ENCODE data around the gene KIF18A. TPM values are rescaled to one million over a fixed set of nuclear protein-coding genes. Genes with fewer than 3 reads are reported as not detected.
"Not testable (repeated sequence)": the region's sequence is repeated elsewhere in the genome, so short reads cannot be mapped to it uniquely, and the experiment has no call there.

KIF18A gene
- total and polyA plus RNA-seq, 8 donors, result 4.2 to 14.1 (median 7.2) TPM

DNA sequence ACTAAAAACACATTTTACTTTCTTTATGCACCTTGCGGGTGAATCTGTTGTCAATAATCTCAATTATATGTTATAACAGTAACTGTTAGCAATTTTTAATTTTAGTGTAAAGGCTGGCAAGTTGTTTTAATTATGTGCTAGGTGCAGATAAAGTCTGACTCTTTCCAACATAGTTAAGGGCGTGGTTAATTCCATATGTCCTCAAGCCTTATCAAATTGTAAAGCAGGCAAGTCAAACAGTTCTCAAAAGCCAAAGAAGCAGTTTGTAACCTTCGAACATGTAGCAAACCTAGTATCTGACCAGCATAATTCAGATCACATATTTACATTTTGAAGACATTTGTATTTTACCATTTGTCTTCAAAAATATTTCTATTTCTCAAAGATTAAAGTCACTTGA lies 29.4 kb upstream of the KIF18A start:
- H3K4me3 ChIP-seq, result no peak overlapping the region
- DNase-seq, result no peak
- no peaks in the 10 kb centered on the region for H3K4me1 ChIP-seq
- H3K36me3 ChIP-seq, result peaks cover 0 to 29% of the 10 kb centered on the region in 2 donors
- H3K27ac ChIP-seq, result no peak overlapping the region
- no peaks in the 10 kb centered on the region for H3K27me3 ChIP-seq
- intact Hi-C loops (cut with DNase I), result no loop called here
- ATAC-seq, result no peak
- TF ChIP-seq CTCF (IDR thresholded peaks at IDR 0.05), result no peak
- H3K9me3 ChIP-seq, result peaks cover 0 to 40% of the 10 kb centered on the region in 2 donors

- ATAC-seq; H3K4me3 ChIP-seq; H3K27ac ChIP-seq; DNase-seq; H3K27me3 ChIP-seq; intact Hi-C loops (cut with DNase I); H3K4me1 ChIP-seq: not testable (repeated sequence)
- Histone ChIP-seq H3K9me3 (peaks cover 0 to 38% of the 10 kb centered on the region in 2 donors), H3K36me3 (peaks cover 0 to 29% of the 10 kb centered on the region in 2 donors)
Observed at GRCh38 chr11:28136157-28136556, 28.2 kb upstream of the KIF18A start.

DNA sequence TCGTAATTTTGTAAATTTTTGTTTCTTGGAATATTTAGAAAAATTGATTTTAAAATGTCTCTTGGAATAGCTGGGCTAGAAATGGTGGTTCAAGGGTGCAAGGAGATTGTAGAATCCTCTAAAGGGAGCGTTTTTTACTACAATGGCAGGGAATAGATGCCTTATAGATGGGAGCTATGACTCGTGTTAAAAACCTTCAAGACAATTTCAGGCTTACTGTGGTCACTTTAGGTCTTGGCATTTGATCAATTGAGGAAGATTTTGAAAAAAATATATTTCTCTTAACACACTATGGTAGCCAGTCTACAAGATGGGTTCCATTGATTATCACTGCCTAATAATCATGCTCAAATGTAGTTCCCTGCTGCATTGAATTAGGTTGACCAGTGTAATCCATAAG lies 25.2 kb upstream of the KIF18A start:
- peaks cover 0 to 22% of the 10 kb centered on the region in 2 donors for H3K36me3 ChIP-seq
- H3K27ac ChIP-seq, result no peak overlapping the region
- H3K4me1 ChIP-seq, result no peaks in the 10 kb centered on the region
- intact Hi-C loops (cut with DNase I), result no loop called here
- H3K9me3 ChIP-seq, result peaks cover 0 to 12% of the 10 kb centered on the region in 2 donors
- ATAC-seq, result no peak
- no peak for DNase-seq
- no peaks in the 10 kb centered on the region for H3K27me3 ChIP-seq
- TF ChIP-seq CTCF (IDR thresholded peaks at IDR 0.05), result no peak
- no peak overlapping the region for H3K4me3 ChIP-seq

DNA sequence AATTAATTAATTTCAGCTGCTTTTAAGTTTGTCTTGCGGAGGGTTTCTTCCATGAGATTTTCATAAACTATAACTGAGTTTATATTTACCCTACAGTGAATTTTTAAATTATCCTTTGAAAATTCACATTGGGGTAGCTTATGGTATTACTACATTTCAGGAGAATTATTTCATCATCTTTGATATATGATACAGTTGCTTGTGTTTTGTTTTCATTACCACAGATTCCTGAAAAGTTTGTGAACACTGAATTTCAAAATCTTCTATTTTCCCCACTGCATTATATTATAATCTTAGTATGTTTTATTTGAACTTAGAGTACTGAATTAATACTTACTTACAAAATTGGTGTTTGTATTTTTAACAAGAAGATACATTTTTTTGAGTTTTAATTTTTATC lies 24.6 kb upstream of the KIF18A start:
- ATAC-seq, result no peak
- TF ChIP-seq CTCF (IDR thresholded peaks at IDR 0.05), result no peak

DNA sequence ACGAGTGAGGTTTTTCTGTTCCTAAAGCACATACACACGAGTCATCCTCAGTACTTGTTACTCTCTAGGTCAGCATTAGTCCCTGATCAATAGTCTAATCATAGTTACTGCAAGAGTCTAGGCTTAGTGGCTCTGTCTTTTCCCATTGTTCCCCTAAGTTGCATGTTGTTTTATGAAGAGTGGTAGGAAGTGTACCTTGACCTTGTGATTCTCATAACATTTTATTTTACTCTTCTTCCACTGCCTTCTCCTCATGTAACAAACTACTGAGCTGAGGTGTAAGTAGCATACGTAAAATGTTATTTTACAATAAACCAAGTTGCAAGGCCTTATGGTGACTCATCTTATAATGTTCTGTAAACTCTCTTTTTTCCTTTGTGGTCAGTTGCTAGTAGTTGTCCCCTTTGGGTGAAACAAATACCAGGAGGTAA lies 15.2 kb upstream of the KIF18A start:
- H3K36me3 ChIP-seq, result no peaks in the 10 kb centered on the region
- TF ChIP-seq CTCF (IDR thresholded peaks at IDR 0.05), result no peak

More for the DNA sequence above, 24.6 kb upstream of the KIF18A start:
- H3K27ac ChIP-seq, result no peak overlapping the region
- H3K27me3 ChIP-seq, result no peaks in the 10 kb centered on the region
- H3K4me1 ChIP-seq, result no peaks in the 10 kb centered on the region
- DNase-seq, result no peak
- peaks cover 0 to 12% of the 10 kb centered on the region in 2 donors for H3K9me3 ChIP-seq
- H3K4me3 ChIP-seq, result no peak overlapping the region
- intact Hi-C loops (cut with DNase I), result no loop called here
- peaks cover 0 to 22% of the 10 kb centered on the region in 2 donors for H3K36me3 ChIP-seq

GRCh38 chr11:28117712-28118111 lies 9.8 kb upstream of the KIF18A start:
- peaks cover 0 to 18% of the 10 kb centered on the region in 2 donors for H3K36me3 ChIP-seq
- no peaks in the 10 kb centered on the region for H3K9me3 ChIP-seq
- no peaks in the 10 kb centered on the region for H3K4me1 ChIP-seq
- H3K27me3 ChIP-seq, result no peaks in the 10 kb centered on the region
- DNase-seq, result no peak
- no peak for TF ChIP-seq CTCF (IDR thresholded peaks at IDR 0.05)
- no peak overlapping the region for H3K27ac ChIP-seq
- ATAC-seq, result no peak
- intact Hi-C loops (cut with DNase I), result no loop called here
- no peak overlapping the region for H3K4me3 ChIP-seq

More for the DNA sequence above, 15.2 kb upstream of the KIF18A start:
- no peaks in the 10 kb centered on the region for H3K4me1 ChIP-seq
- H3K27me3 ChIP-seq, result no peaks in the 10 kb centered on the region
- intact Hi-C loops (cut with DNase I), result no loop called here
- H3K9me3 ChIP-seq, result no peaks in the 10 kb centered on the region
- no peak overlapping the region for H3K27ac ChIP-seq
- DNase-seq, result no peak
- no peak overlapping the region for H3K4me3 ChIP-seq
- no peak for ATAC-seq

Measured in left lung (tissue), 10 donors.